Suprapubic skin (tissue), 4 donors: ENCODE data around the gene SMPD3. TPM values are rescaled to one million over a fixed set of nuclear protein-coding genes. Genes with fewer than 3 reads are reported as not detected.

ENCODE experiments used
- DNase-seq, 2 donors: peaks; one replicate each; pipeline ENCODE4 v3.0.0-alpha.2; 2019; ENCODE audit warnings: low spot score in 2 of 2
- H3K27ac ChIP-seq: fragments of 200-600 bp; sonication (generic); one replicate; pipeline ENCODE4 v1.5.1; 2019
- H3K27me3 ChIP-seq: fragments of 200-600 bp; sonication (generic); one replicate; pipeline ENCODE4 v1.5.1; 2019
- H3K36me3 ChIP-seq: fragments of 200-600 bp; sonication (generic); one replicate; pipeline ENCODE4 v1.5.1; 2019
- H3K4me1 ChIP-seq: fragments of 200-600 bp; sonication (generic); one replicate; pipeline ENCODE4 v1.5.1; 2019
- H3K4me3 ChIP-seq: fragments of 200-600 bp; sonication (generic); one replicate; pipeline ENCODE4 v1.5.1; 2019; ENCODE audit warnings: mild to moderate bottlenecking
- H3K9me3 ChIP-seq: fragments of 200-600 bp; sonication (generic); one replicate; pipeline ENCODE4 v1.5.1; 2019
- CTCF ChIP-seq, 2 donors: fragments of 200-600 bp in 1 of 2; fragments of 450-650 bp in 1 of 2; sonication (generic) in 1 of 2; IDR thresholded peaks; one replicate each; pipeline ENCODE4 v1.5.1; 2016 to 2019; ENCODE audit warnings: antibody characterized with exemption in 2 of 2, mild to moderate bottlenecking in 1 of 2, moderate library complexity in 1 of 2
- EP300 ChIP-seq: sonication (generic); formaldehyde crosslinking; IDR thresholded peaks from one replicate; pipeline ENCODE4 v1.6.1; 2017; ENCODE audit warnings: antibody characterized with exemption
- POLR2A ChIP-seq, 2 donors: fragments of 450-650 bp; IDR thresholded peaks; one replicate each; pipeline ENCODE4 v1.6.1; 2017; ENCODE audit warnings: antibody characterized with exemption in 2 of 2, mild to moderate bottlenecking in 2 of 2, moderate library complexity in 2 of 2
- POLR2AphosphoS5 ChIP-seq, 3 donors: sonication (generic); formaldehyde crosslinking; IDR thresholded peaks; one replicate each; pipeline ENCODE4 v1.6.1; 2017; ENCODE audit warnings: antibody characterized with exemption in 3 of 3
- WGBS: methylation state at CpG from one replicate; pipeline ENCODE4 v1.1.5; 2018; 5-methylcytosine and 5-hydroxymethylcytosine counted together
- total RNA-seq, 4 donors: library from RNA; depleted of rRNA; stranded (reverse); fragments of >200 nt; gene quantifications; one replicate each; pipeline ENCODE4 v1.1.0, GENCODE V29; 2016

SMPD3 gene
- total RNA-seq, 4 donors from 2014 or later: 26.2 to 64.9 (median 39.9) TPM

- DNase-seq: no peak
- TF ChIP-seq EP300 (no peak), POLR2A (IDR thresholded peaks at IDR 0.05) (no peak), CTCF (IDR thresholded peaks at IDR 0.05) (no peak), POLR2AphosphoS5 (IDR thresholded peaks at IDR 0.05) (no peak)
- 90% methylated on average over 16 of the region's 16 CpGs for WGBS
Measured at GRCh38 chr16:68338326-68339119, 109.8 kb downstream of the SMPD3 start.

GRCh38 chr16:68335175-68335574 lies 113.1 kb downstream of the SMPD3 start:
- peaks cover 42% of the 10 kb centered on the region for H3K36me3 ChIP-seq
- DNase-seq: no peak
- H3K27ac ChIP-seq: no peak overlapping the region
- no peaks in the 10 kb centered on the region for H3K9me3 ChIP-seq
- no peaks in the 10 kb centered on the region for H3K27me3 ChIP-seq
- TF ChIP-seq POLR2AphosphoS5 (IDR thresholded peaks at IDR 0.05) (no peak), EP300 (no peak), CTCF (IDR thresholded peaks at IDR 0.05) (no peak), POLR2A (IDR thresholded peaks at IDR 0.05) (no peak)
- WGBS: 84% methylated on average over 5 of the region's 5 CpGs
- no peak overlapping the region for H3K4me3 ChIP-seq
- H3K4me1 ChIP-seq: peaks cover 29% of the 10 kb centered on the region

More at GRCh38 chr16:68338326-68339119, 109.8 kb downstream of the SMPD3 start:
- H3K4me1 ChIP-seq: peaks cover 17% of the 10 kb centered on the region
- no peak overlapping the region for H3K27ac ChIP-seq
- H3K36me3 ChIP-seq: peaks cover 66% of the 10 kb centered on the region
- H3K27me3 ChIP-seq: no peaks in the 10 kb centered on the region
- H3K9me3 ChIP-seq: no peaks in the 10 kb centered on the region
- H3K4me3 ChIP-seq: no peak overlapping the region

GRCh38 chr16:68332411-68333121 lies 115.7 kb downstream of the SMPD3 start:
- peak overlapping the region; percentile 6 for H3K27ac ChIP-seq
- DNase-seq: no peak
- 59% methylated on average over 7 of the region's 7 CpGs for WGBS
- H3K27me3 ChIP-seq: no peaks in the 10 kb centered on the region
- no peak for TF ChIP-seq CTCF (IDR thresholded peaks at IDR 0.05)
- no peak for TF ChIP-seq POLR2AphosphoS5 (IDR thresholded peaks at IDR 0.05)
- TF ChIP-seq EP300: no peak
- TF ChIP-seq POLR2A (IDR thresholded peaks at IDR 0.05): no peak
- H3K9me3 ChIP-seq: no peaks in the 10 kb centered on the region
- no peak overlapping the region for H3K4me3 ChIP-seq
- peaks cover 16% of the 10 kb centered on the region for H3K36me3 ChIP-seq
- H3K4me1 ChIP-seq: peaks cover 31% of the 10 kb centered on the region

GRCh38 chr16:68331879-68332410 lies 116.4 kb downstream of the SMPD3 start:
- no peak overlapping the region for H3K27ac ChIP-seq
- no peaks in the 10 kb centered on the region for H3K27me3 ChIP-seq
- H3K36me3 ChIP-seq: peaks cover 10% of the 10 kb centered on the region
- no peak overlapping the region for H3K4me3 ChIP-seq
- no peak for DNase-seq
- TF ChIP-seq POLR2A (IDR thresholded peaks at IDR 0.05): no peak
- H3K9me3 ChIP-seq: no peaks in the 10 kb centered on the region
- peaks cover 31% of the 10 kb centered on the region for H3K4me1 ChIP-seq
- WGBS: 41% methylated on average over 4 of the region's 4 CpGs

GRCh38 chr16:68328860-68329390 lies 119.4 kb downstream of the SMPD3 start:
- WGBS: 37% methylated on average over 3 of the region's 3 CpGs

More at GRCh38 chr16:68328860-68329390, 119.4 kb downstream of the SMPD3 start:
- TF ChIP-seq CTCF (IDR thresholded peaks at IDR 0.05) (no peak), POLR2AphosphoS5 (IDR thresholded peaks at IDR 0.05) (no peak), EP300 (no peak), POLR2A (IDR thresholded peaks at IDR 0.05) (no peak)
- no peaks in the 10 kb centered on the region for H3K9me3 ChIP-seq
- DNase-seq: no peak
- H3K27me3 ChIP-seq: no peaks in the 10 kb centered on the region
- H3K4me3 ChIP-seq: no peak overlapping the region
- H3K27ac ChIP-seq: no peak overlapping the region
- peaks cover 18% of the 10 kb centered on the region for H3K4me1 ChIP-seq
- peaks cover 38% of the 10 kb centered on the region for H3K36me3 ChIP-seq
